Ovary (tissue), 9 donors: ENCODE results near the gene MAD1L1. TPM values are rescaled to one million over a fixed set of nuclear protein-coding genes. Genes with fewer than 3 reads are reported as not detected.

Experiments used
- DNase-seq, 5 donors: peaks; one replicate each; pipeline ENCODE4 v3.0.0-alpha.2; 2019 to 2020
- H3K27ac ChIP-seq, 2 donors: fragments of 200-600 bp; one replicate each; pipeline versions ENCODE4 v1.5.1 to v1.8.0; 2019 to 2022
- H3K27me3 ChIP-seq: fragments of 200-600 bp; one replicate; pipeline ENCODE4 v1.8.0; 2022
- H3K36me3 ChIP-seq: fragments of 200-600 bp; sonication (generic); one replicate; pipeline ENCODE4 v1.5.1; 2019
- H3K4me1 ChIP-seq: one replicate; pipeline ENCODE4 v1.8.1; 2013; ENCODE audit warnings: mild to moderate bottlenecking, moderate library complexity; ENCODE audit not compliant: insufficient read depth
- H3K4me3 ChIP-seq: fragments of 200-600 bp; sonication (generic); one replicate; pipeline ENCODE4 v1.5.1; 2017
- H3K9me3 ChIP-seq, 2 donors: fragments of 200-600 bp in 1 of 2; sonication (generic) in 1 of 2; one replicate each; pipeline versions ENCODE4 v1.5.1 to v1.8.1; 2013 to 2019; ENCODE audit warnings: mild to moderate bottlenecking in 1 of 2, moderate library complexity in 1 of 2
- EP300 ChIP-seq: sonication (generic); formaldehyde crosslinking; IDR thresholded peaks from one replicate; pipeline ENCODE4 v1.6.1; 2017; ENCODE audit warnings: antibody characterized with exemption
- POLR2A ChIP-seq: fragments of 450-650 bp; IDR thresholded peaks from one replicate; pipeline ENCODE4 v1.6.1; 2017; ENCODE audit warnings: antibody characterized with exemption, mild to moderate bottlenecking, moderate library complexity
- WGBS, 3 donors: extraction: QIAGEN DNeasy Blood & Tissue Kit in 1 of 3; methylation state at CpG; one replicate each; pipeline versions ENCODE4 v1.1.5 to v1.1.7; 2013 to 2017; 5-methylcytosine and 5-hydroxymethylcytosine counted together
- intact Hi-C, 4 donors: fragments of 100-400 bp; cut with DNase I; formaldehyde crosslinking; loops; one replicate each; pipeline versions ENCODE4 v1.11.0 to v1.15.1; 2022 to 2023
- polyA plus RNA-seq, 2 donors: library from polyadenylated mRNA; stranded (reverse); fragments of 200-250 nt in 1 of 2; fragments of 350-450 nt in 1 of 2; fragmentation: Illumina TruSeq in 1 of 2; extraction: RNeasy Lipid Tissue Mini Kit (QIAGEN cat#74804) in 1 of 2; gene quantifications; one replicate each; pipeline ENCODE4 v1.2.3, GENCODE V29; 2013 to 2014
- total RNA-seq, 7 donors: library from RNA; depleted of rRNA in 2 of 7; stranded (reverse); fragments of >200 nt in 2 of 7; fragmentation: NEBNext Ultra II Directional in 3 of 7; extraction: Animal tissue kit (Norgen Biotek cat#: 25700) in 3 of 7; gene quantifications; one replicate each; pipeline versions ENCODE4 v1.1.0 to v1.2.4, GENCODE V29; 2016 to 2023
- TF ChIP-seq, protein P1 (sequence below), 3 donors: fragments of 450-650 bp in 2 of 3; fragments of 200-600 bp in 1 of 3; IDR thresholded peaks; one replicate each; pipeline versions ENCODE4 v1.5.1 to v1.8.0; 2016 to 2022; ENCODE audit warnings: antibody characterized with exemption in 3 of 3, mild to moderate bottlenecking in 1 of 3
- donor health status: DM: no; HTN: no; CAD: no; lungs with moderate emphysema.
- donor health status: DM: no; HTN: no; CAD: no.
- donor health status: Bipolar disorder and iron deficiency.
- donor health status: DM: yes; HTN: yes; CAD: no.
- donor health status: DM: no; HTN: no; CAD: no.
- donor health status: DM: yes; HTN: yes; CAD: no.

Gene MAD1L1
- total and polyA plus RNA-seq, 9 donors: 5.9 to 36.6 (median 22.8) TPM

DNA sequence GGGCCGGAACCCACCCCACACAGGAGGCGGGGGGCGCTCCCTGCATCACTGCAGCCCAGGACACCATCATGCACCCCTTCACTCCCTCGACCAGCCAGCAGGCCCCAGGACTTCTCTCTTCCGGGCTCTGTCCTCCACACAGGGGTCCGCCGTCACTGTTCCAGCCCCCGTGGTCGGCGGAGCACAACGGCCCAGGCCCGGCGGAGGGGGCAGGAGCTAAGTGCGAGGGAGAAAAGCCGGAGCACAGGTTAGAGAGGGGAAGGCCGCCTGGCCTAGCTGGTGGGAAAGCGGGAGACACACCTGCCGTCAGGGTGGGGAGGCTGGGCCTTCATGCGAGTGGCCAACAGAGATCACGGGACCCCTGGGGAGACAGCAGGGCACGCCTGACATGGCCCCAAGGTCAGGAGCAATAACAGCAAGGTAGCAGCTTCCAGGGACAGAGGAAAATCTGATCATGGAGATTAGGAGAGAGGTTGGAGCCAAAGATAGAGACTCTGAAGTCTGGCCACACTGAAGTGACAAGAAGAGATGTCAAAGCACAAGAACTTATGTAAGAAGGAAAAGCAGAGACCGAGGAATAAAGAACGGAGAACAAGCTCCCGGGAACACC is 151.1 kb downstream of the MAD1L1 start:
- TF ChIP-seq, protein P1, sequence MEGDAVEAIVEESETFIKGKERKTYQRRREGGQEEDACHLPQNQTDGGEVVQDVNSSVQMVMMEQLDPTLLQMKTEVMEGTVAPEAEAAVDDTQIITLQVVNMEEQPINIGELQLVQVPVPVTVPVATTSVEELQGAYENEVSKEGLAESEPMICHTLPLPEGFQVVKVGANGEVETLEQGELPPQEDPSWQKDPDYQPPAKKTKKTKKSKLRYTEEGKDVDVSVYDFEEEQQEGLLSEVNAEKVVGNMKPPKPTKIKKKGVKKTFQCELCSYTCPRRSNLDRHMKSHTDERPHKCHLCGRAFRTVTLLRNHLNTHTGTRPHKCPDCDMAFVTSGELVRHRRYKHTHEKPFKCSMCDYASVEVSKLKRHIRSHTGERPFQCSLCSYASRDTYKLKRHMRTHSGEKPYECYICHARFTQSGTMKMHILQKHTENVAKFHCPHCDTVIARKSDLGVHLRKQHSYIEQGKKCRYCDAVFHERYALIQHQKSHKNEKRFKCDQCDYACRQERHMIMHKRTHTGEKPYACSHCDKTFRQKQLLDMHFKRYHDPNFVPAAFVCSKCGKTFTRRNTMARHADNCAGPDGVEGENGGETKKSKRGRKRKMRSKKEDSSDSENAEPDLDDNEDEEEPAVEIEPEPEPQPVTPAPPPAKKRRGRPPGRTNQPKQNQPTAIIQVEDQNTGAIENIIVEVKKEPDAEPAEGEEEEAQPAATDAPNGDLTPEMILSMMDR (IDR thresholded peaks at IDR 0.05): no peak
- TF ChIP-seq EP300 (no peak), POLR2A (no peak)
- Histone ChIP-seq H3K27me3 (no peaks in the 10 kb centered on the region), H3K9me3 (no peaks in the 10 kb centered on the region), H3K27ac (no peak overlapping the region), H3K36me3 (no peaks in the 10 kb centered on the region), H3K4me3 (no peak overlapping the region), H3K4me1 (peaks cover 3% of the 10 kb centered on the region)
- WGBS, 3 donors: 93 to 94% (median 93%) methylated on average over 24 of the region's 24 CpGs
- intact Hi-C loops: no loop called here
- DNase-seq: peak in 1 of 5 donors; percentile 23

DNA sequence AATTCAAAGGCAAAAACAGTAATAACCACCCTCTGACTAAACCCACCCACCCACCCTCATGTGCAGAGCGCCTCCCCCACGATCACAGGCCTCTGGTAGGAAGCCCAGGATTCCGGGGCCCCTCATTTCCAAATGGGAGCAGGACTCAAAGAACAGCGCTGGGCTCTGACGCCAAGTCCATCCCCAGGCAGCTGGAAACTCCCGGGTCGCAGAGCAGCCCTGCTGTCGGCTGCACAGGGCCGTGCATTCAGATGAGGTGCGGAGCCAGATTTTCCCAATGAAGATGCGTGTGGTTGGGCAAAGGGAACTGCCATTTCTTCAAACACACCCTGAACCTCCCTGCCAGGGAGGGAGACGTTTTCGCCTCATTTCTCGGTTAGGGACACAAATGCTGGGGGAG is 152.3 kb downstream of the MAD1L1 start:
- Histone ChIP-seq H3K36me3 (no peaks in the 10 kb centered on the region), H3K27ac (no peak overlapping the region), H3K4me1 (peaks cover 3% of the 10 kb centered on the region), H3K9me3 (no peaks in the 10 kb centered on the region), H3K4me3 (no peak overlapping the region), H3K27me3 (no peaks in the 10 kb centered on the region)
- no peak for DNase-seq
- 95% methylated on average over 14 of the region's 14 CpGs for WGBS, 3 donors
- intact Hi-C loops: no loop called here
- TF ChIP-seq POLR2A: no peak
- no peak for TF ChIP-seq EP300

DNA sequence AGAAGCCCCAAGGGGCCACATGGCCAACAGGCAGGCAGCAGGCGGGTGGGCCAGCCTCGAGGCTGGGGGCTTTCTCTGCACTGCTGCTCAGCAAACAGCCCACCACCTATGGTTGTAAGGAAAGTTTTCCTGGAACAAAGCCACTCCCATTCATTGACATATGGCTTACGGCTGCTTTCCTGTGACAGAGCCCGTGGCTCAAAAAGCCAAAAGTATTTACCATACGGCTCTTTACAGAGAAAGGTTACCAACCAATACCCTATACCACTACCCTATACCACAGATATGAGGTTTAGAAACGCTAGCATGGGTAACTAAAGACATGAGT is 152.7 kb downstream of the MAD1L1 start:
- H3K9me3 ChIP-seq: no peaks in the 10 kb centered on the region
- no peaks in the 10 kb centered on the region for H3K36me3 ChIP-seq
- 86 to 87% (median 86%) methylated on average over 6 of the region's 6 CpGs for WGBS, 3 donors
- no peak overlapping the region for H3K4me3 ChIP-seq
- TF ChIP-seq POLR2A (no peak), EP300 (no peak)
- TF ChIP-seq, protein P1 (IDR thresholded peaks at IDR 0.05): no peak
- intact Hi-C loops: no loop called here
- H3K27me3 ChIP-seq: no peaks in the 10 kb centered on the region
- DNase-seq: no peak
- H3K27ac ChIP-seq: no peak overlapping the region
- peaks cover 3% of the 10 kb centered on the region for H3K4me1 ChIP-seq

DNA sequence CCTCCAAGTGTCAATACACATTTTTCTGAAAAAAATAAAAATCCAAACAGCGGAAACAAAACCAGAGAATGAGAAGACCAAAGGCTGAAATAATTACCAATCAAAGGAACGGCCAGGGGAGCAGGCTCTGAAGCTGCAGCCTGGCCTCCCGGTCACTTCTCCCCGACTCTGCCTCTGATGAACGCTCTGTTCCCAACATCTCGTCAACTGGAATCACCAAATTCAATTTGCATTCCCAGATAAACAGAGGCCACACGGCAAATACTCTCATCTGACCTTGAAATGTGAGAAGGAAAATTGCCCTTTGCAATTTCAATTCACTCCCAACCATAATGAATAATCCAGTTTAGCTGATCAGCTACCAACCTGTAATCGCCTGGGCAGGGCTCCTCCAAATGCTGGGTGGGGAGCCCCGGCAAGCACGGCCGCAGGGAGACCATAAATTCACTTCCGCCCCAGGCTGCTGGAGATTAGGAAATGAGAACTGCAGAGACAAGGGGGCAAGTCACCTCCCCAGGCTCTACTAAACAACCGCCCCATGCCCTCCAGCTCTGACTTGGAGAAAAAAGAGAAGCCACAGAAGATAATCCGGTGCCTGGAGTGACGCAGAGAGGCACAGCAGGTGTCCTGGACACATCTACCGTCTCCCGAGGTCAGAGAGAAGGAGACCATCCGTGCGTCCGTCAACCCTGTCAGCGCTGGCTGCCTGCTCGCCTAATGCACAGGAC is 153.2 kb downstream of the MAD1L1 start:
- H3K4me1 ChIP-seq: peaks cover 3% of the 10 kb centered on the region
- H3K36me3 ChIP-seq: no peaks in the 10 kb centered on the region
- H3K9me3 ChIP-seq: no peaks in the 10 kb centered on the region
- DNase-seq: no peak
- TF ChIP-seq EP300: no peak
- TF ChIP-seq, protein P1 (IDR thresholded peaks at IDR 0.05): no peak
- no peak for TF ChIP-seq POLR2A
- intact Hi-C loops: no loop called here
- WGBS, 3 donors: 70 to 82% (median 81%) methylated on average over 22 of the region's 22 CpGs
- no peak overlapping the region for H3K4me3 ChIP-seq
- H3K27me3 ChIP-seq: no peaks in the 10 kb centered on the region
- H3K27ac ChIP-seq: no peak overlapping the region

DNA sequence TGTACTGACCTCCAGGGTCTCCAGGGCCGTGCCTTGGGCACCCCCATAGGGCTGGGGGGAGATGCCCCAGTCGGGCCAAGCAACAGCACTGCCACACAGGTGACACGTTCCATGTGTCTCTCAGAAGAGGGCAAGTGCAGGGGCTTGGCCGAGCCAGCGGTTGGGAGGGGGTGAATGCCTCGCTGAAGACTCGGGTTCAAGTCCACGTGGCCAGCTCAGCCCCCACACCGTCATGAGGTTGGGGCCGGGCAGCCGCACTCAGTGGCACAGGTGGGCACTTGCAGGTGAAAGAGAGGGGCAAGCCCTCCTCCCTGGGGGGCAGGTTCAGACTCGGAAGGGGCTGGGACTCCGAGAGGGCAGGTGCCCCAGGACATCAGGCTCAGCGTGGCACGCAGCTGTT is 153.8 kb downstream of the MAD1L1 start:
- H3K9me3 ChIP-seq: no peaks in the 10 kb centered on the region
- no peak for TF ChIP-seq EP300
- TF ChIP-seq, protein P1 (IDR thresholded peaks at IDR 0.05): no peak
- no peak for TF ChIP-seq POLR2A
- no peaks in the 10 kb centered on the region for H3K36me3 ChIP-seq
- intact Hi-C loops: no loop called here
- 90 to 92% (median 92%) methylated on average over 14 to 15 of the region's 15 CpGs for WGBS, 3 donors
- no peak overlapping the region for H3K4me3 ChIP-seq
- no peak overlapping the region for H3K27ac ChIP-seq
- H3K27me3 ChIP-seq: no peaks in the 10 kb centered on the region
- H3K4me1 ChIP-seq: peaks cover 3% of the 10 kb centered on the region
- DNase-seq: no peak
